DND-41 (cell line): ENCODE data around the gene TMEM125.

Experiments
- ATAC-seq: fragments of 200-7000 bp; cut with Tn5 transposase; 3 replicates; pipeline ENCODE4 v1.9.1; 2021; ENCODE audit warnings: low read depth; ENCODE audit not compliant: insufficient read depth
- DNase-seq: peaks from one replicate; pipeline ENCODE4 v3.0.0-alpha.2; 2020
- H2AFZ ChIP-seq: 2 replicates; pipeline ENCODE4 v1.6.0; 2012; ENCODE audit warnings: low read depth, low read length
- H3K27ac ChIP-seq: 2 replicates; pipeline ENCODE4 v1.5.1; 2012; ENCODE audit warnings: low read length, inconsistent platforms
- H3K27me3 ChIP-seq: fragments of 200-600 bp; sonication (generic); 2 replicates; pipeline ENCODE4 v1.6.0; 2012; ENCODE audit warnings: low read length, mild to moderate bottlenecking, inconsistent platforms; ENCODE audit not compliant: insufficient read depth, poor library complexity
- H3K36me3 ChIP-seq: 2 replicates; pipeline ENCODE4 v1.5.1; 2012; ENCODE audit warnings: low read length, inconsistent platforms; ENCODE audit not compliant: insufficient read depth
- H3K4me1 ChIP-seq: 2 replicates; pipeline ENCODE4 v1.5.1; 2012; ENCODE audit warnings: mild to moderate bottlenecking, low read length; ENCODE audit not compliant: insufficient read depth
- H3K4me2 ChIP-seq: 2 replicates; pipeline ENCODE4 v1.6.0; 2012; ENCODE audit warnings: mild to moderate bottlenecking, moderate library complexity, low read length, inconsistent platforms; ENCODE audit not compliant: insufficient read depth
- H3K4me3 ChIP-seq, 2 experiments: fragments of 200-600 bp in 1 of 2; shearing (Covaris generic) in 1 of 2; 2 replicates each; pipeline ENCODE4 v1.5.1; 2012 to 2016; ENCODE audit warnings: inconsistent platforms in 2 of 2, low read length in 2 of 2, mild to moderate bottlenecking in 2 of 2, low read depth in 1 of 2, moderate library complexity in 1 of 2
- H3K79me2 ChIP-seq: 2 replicates; pipeline ENCODE4 v1.6.0; 2012; ENCODE audit warnings: low read length, inconsistent platforms; ENCODE audit not compliant: insufficient read depth
- H3K9ac ChIP-seq: 2 replicates; pipeline ENCODE4 v1.6.0; 2012; ENCODE audit warnings: low read depth, mild to moderate bottlenecking, inconsistent platforms, low read length, moderate library complexity
- H3K9me3 ChIP-seq: 2 replicates; pipeline ENCODE4 v1.5.1; 2012; ENCODE audit warnings: low read length, moderate library complexity, mild to moderate bottlenecking, inconsistent platforms; ENCODE audit not compliant: insufficient read depth, severe bottlenecking
- H4K20me1 ChIP-seq: 2 replicates; pipeline ENCODE4 v1.6.0; 2012; ENCODE audit warnings: low read length; ENCODE audit not compliant: insufficient read depth
- CTCF ChIP-seq: IDR thresholded peaks from 2 replicates; pipeline ENCODE4 v1.5.1; 2012; ENCODE audit warnings: borderline replicate concordance, low read length, moderate library complexity, mild to moderate bottlenecking; ENCODE audit not compliant: poor library complexity, severe bottlenecking; ENCODE audit errors: extremely low read depth
- EZH2 ChIP-seq: IDR thresholded peaks from 3 replicates; pipeline ENCODE4 v1.6.1; 2012; ENCODE audit warnings: borderline replicate concordance, low read depth, mild to moderate bottlenecking, moderate library complexity, low read length, inconsistent platforms; ENCODE audit not compliant: severe bottlenecking

Gene TMEM125

GRCh38 chr1:43302201-43302600 lies 32.4 kb downstream of the TMEM125 start:
- ATAC-seq, result no peak
- DNase-seq, result no peak
- no peak overlapping the region for H3K4me3 ChIP-seq
- no peak overlapping the region for H3K27ac ChIP-seq
- H3K27me3 ChIP-seq, result peaks cover 10% of the 10 kb centered on the region
- no peaks in the 10 kb centered on the region for H4K20me1 ChIP-seq
- no peak overlapping the region for H2AFZ ChIP-seq
- no peaks in the 10 kb centered on the region for H3K9me3 ChIP-seq
- H3K9ac ChIP-seq, result no peak overlapping the region
- no peaks in the 10 kb centered on the region for H3K79me2 ChIP-seq
- H3K36me3 ChIP-seq, result no peaks in the 10 kb centered on the region
- no peak for TF ChIP-seq EZH2
- TF ChIP-seq CTCF, result no peak
- no peaks in the 10 kb centered on the region for H3K4me1 ChIP-seq
- H3K4me2 ChIP-seq, result no peak overlapping the region

- Histone ChIP-seq H4K20me1 (no peaks in the 10 kb centered on the region), H3K79me2 (no peaks in the 10 kb centered on the region), H2AFZ (no peak overlapping the region), H3K36me3 (no peaks in the 10 kb centered on the region), H3K9ac (no peak overlapping the region), H3K27ac (no peak overlapping the region), H3K4me1 (no peaks in the 10 kb centered on the region), H3K9me3 (no peaks in the 10 kb centered on the region), H3K4me3 (no peak overlapping the region), H3K4me2 (no peak overlapping the region), H3K27me3 (peaks cover 10% of the 10 kb centered on the region)
- ATAC-seq, result no peak
- DNase-seq, result no peak
- TF ChIP-seq CTCF (no peak), EZH2 (no peak)
Observed at GRCh38 chr1:43302721-43303470, 33.1 kb downstream of the TMEM125 start.

GRCh38 chr1:43303471-43304313 lies 33.9 kb downstream of the TMEM125 start:
- ATAC-seq, result no peak
- Histone ChIP-seq H3K4me3 (no peak overlapping the region), H3K9me3 (no peaks in the 10 kb centered on the region), H2AFZ (no peak overlapping the region), H3K4me2 (no peak overlapping the region), H3K79me2 (no peaks in the 10 kb centered on the region), H3K9ac (no peak overlapping the region), H3K27me3 (peaks cover 10% of the 10 kb centered on the region), H4K20me1 (no peaks in the 10 kb centered on the region), H3K27ac (no peak overlapping the region), H3K36me3 (no peaks in the 10 kb centered on the region), H3K4me1 (no peaks in the 10 kb centered on the region)
- TF ChIP-seq CTCF (no peak), EZH2 (no peak)
- DNase-seq, result no peak
